GM12801 (cell line): Measurements from ENCODE around the gene WDR72.

Experiments used
- CTCF ChIP-seq: IDR thresholded peaks from one replicate; pipeline ENCODE4 v1.5.1; 2011; ENCODE audit warnings: control low read depth; ENCODE audit not compliant: insufficient read length; ENCODE audit errors: extremely low read depth

Gene WDR72

GRCh38 chr15:53694476-53694874 is 65.0 kb downstream of the WDR72 start:
- no peak for TF ChIP-seq CTCF

- TF ChIP-seq CTCF = no peak
Observed at GRCh38 chr15:53693729-53694475, 65.6 kb downstream of the WDR72 start.

GRCh38 chr15:53681056-53681455 is 78.4 kb downstream of the WDR72 start:
- no peak for TF ChIP-seq CTCF

GRCh38 chr15:53675832-53676231 is 83.6 kb downstream of the WDR72 start:
- no peak for TF ChIP-seq CTCF

- TF ChIP-seq CTCF = no peak
Observed at GRCh38 chr15:53671545-53671944, 87.9 kb downstream of the WDR72 start.

GRCh38 chr15:53670701-53671100 is 88.8 kb downstream of the WDR72 start:
- no peak for TF ChIP-seq CTCF

- TF ChIP-seq CTCF = no peak
Observed at GRCh38 chr15:53665930-53666329, 93.5 kb downstream of the WDR72 start.
